Naive B cell (primary cell): Measurements from ENCODE around the gene INPP4A. TPM values are rescaled to one million over a fixed set of nuclear protein-coding genes. Genes with fewer than 3 reads are reported as not detected.

Source experiments
- ATAC-seq, 2 donors: fragments of 150-1000 bp; cut with Tn5 transposase; 2 replicates each; pipeline ENCODE4 v1.10.0; 2021; ENCODE audit warnings: low read depth in 2 of 2, mild to moderate bottlenecking in 2 of 2, moderate library complexity in 2 of 2
- DNase-seq: peaks from one replicate; pipeline ENCODE4 v3.0.0; 2022
- H3K27ac Mint-ChIP-seq, 6 donors: one replicate each; pipeline ENCODE4 v1.8.0; 2020 to 2022; ENCODE audit warnings: mild to moderate bottlenecking in 6 of 6, mixed read lengths in 6 of 6, moderate library complexity in 5 of 6, inconsistent platforms in 2 of 6
- H3K27me3 Mint-ChIP-seq, 3 donors: one replicate each; pipeline ENCODE4 v1.8.0; 2021 to 2022; ENCODE audit warnings: mixed read lengths in 3 of 3, mild to moderate bottlenecking in 1 of 3
- H3K36me3 Mint-ChIP-seq, 2 donors: one replicate each; pipeline ENCODE4 v1.8.0; 2020 to 2022; ENCODE audit warnings: mixed read lengths in 2 of 2, inconsistent platforms in 1 of 2, mild to moderate bottlenecking in 1 of 2
- H3K4me1 Mint-ChIP-seq, 3 donors: one replicate each; pipeline ENCODE4 v1.8.0; 2020 to 2022; ENCODE audit warnings: mixed read lengths in 3 of 3, inconsistent platforms in 1 of 3, mild to moderate bottlenecking in 1 of 3, moderate library complexity in 1 of 3
- H3K4me3 Mint-ChIP-seq, 8 donors: one replicate each; pipeline ENCODE4 v1.8.0; 2020 to 2022; ENCODE audit warnings: mild to moderate bottlenecking in 8 of 8, mixed read lengths in 8 of 8, moderate library complexity in 8 of 8, inconsistent platforms in 2 of 8
- H3K9me3 Mint-ChIP-seq, 7 donors: one replicate each; pipeline ENCODE4 v1.8.0; 2020 to 2022; ENCODE audit warnings: mixed read lengths in 7 of 7, mild to moderate bottlenecking in 5 of 7, inconsistent platforms in 2 of 7, moderate library complexity in 1 of 7
- polyA plus RNA-seq, 6 donors: library from polyadenylated mRNA; unstranded; fragments of 300-500 nt; fragmentation: Illumina TruSeq; gene quantifications; one replicate each; pipeline ENCODE4 v1.2.3, GENCODE V29; 2021; ENCODE audit warnings: low read depth in 6 of 6

Gene INPP4A
- polyA plus RNA-seq, 6 donors from 2014 or later, result 1.8 to 4.3 (median 2.9) TPM

GRCh38 chr2:98571121-98571701, 126.6 kb downstream of the INPP4A start:
- Mint-ChIP-seq H3K27ac (no peak overlapping the region), H3K36me3 (peaks cover 0 to 16% of the 10 kb centered on the region in 2 donors), H3K4me1 (peaks cover 0 to 4% (median 4%) of the 10 kb centered on the region in 3 donors), H3K27me3 (no peaks in the 10 kb centered on the region), H3K4me3 (no peak overlapping the region), H3K9me3 (no peaks in the 10 kb centered on the region)
- no peak for DNase-seq
- ATAC-seq, result no peak

GRCh38 chr2:98571796-98572195, 127.1 kb downstream of the INPP4A start:
- DNase-seq, result no peak
- H3K36me3 Mint-ChIP-seq, result peaks cover 0 to 10% of the 10 kb centered on the region in 2 donors
- no peak overlapping the region for H3K27ac Mint-ChIP-seq
- no peaks in the 10 kb centered on the region for H3K9me3 Mint-ChIP-seq
- ATAC-seq, result no peak
- peaks cover 0 to 4% (median 4%) of the 10 kb centered on the region in 3 donors for H3K4me1 Mint-ChIP-seq
- no peaks in the 10 kb centered on the region for H3K27me3 Mint-ChIP-seq
- no peak overlapping the region for H3K4me3 Mint-ChIP-seq

- Mint-ChIP-seq H3K9me3 (no peaks in the 10 kb centered on the region), H3K27me3 (no peaks in the 10 kb centered on the region), H3K27ac (no peak overlapping the region), H3K4me3 (no peak overlapping the region), H3K4me1 (peaks cover 0 to 4% (median 4%) of the 10 kb centered on the region in 3 donors), H3K36me3 (peaks cover 0 to 9% of the 10 kb centered on the region in 2 donors)
- no peak for DNase-seq
- ATAC-seq, result no peak
These were observed 127.6 kb downstream of the INPP4A start for GRCh38 chr2:98572211-98572610.

GRCh38 chr2:98572676-98573075, 128.0 kb downstream of the INPP4A start:
- Mint-ChIP-seq H3K4me1 (peaks cover 0 to 4% (median 4%) of the 10 kb centered on the region in 3 donors), H3K4me3 (no peak overlapping the region), H3K27me3 (no peaks in the 10 kb centered on the region), H3K36me3 (peaks cover 0 to 9% of the 10 kb centered on the region in 2 donors), H3K27ac (peak overlapping the region in 1 of 6 donors; percentile 11), H3K9me3 (no peaks in the 10 kb centered on the region)
- ATAC-seq, result no peak
- no peak for DNase-seq

GRCh38 chr2:98573426-98573825, 128.8 kb downstream of the INPP4A start:
- peaks cover 0 to 4% (median 4%) of the 10 kb centered on the region in 3 donors for H3K4me1 Mint-ChIP-seq
- no peak overlapping the region for H3K27ac Mint-ChIP-seq
- no peaks in the 10 kb centered on the region for H3K27me3 Mint-ChIP-seq
- H3K4me3 Mint-ChIP-seq, result no peak overlapping the region
- peaks cover 0 to 9% of the 10 kb centered on the region in 2 donors for H3K36me3 Mint-ChIP-seq
- DNase-seq (no peak), ATAC-seq (no peak)
- H3K9me3 Mint-ChIP-seq, result no peaks in the 10 kb centered on the region

GRCh38 chr2:98576666-98577312, 132.1 kb downstream of the INPP4A start:
- ATAC-seq (no peak), DNase-seq (no peak)
- H3K27ac Mint-ChIP-seq, result no peak overlapping the region
- no peaks in the 10 kb centered on the region for H3K27me3 Mint-ChIP-seq
- no peaks in the 10 kb centered on the region for H3K9me3 Mint-ChIP-seq
- peaks cover 6 to 12% (median 10%) of the 10 kb centered on the region in 3 donors for H3K4me1 Mint-ChIP-seq
- H3K4me3 Mint-ChIP-seq, result peak overlapping the region in 1 of 8 donors; percentile 25
- H3K36me3 Mint-ChIP-seq, result no peaks in the 10 kb centered on the region

GRCh38 chr2:98577313-98577712, 132.7 kb downstream of the INPP4A start:
- Mint-ChIP-seq H3K4me3 (peak overlapping the region in 1 of 8 donors; percentile 60), H3K9me3 (no peaks in the 10 kb centered on the region), H3K4me1 (peaks cover 6 to 12% (median 10%) of the 10 kb centered on the region in 3 donors), H3K27ac (no peak overlapping the region), H3K36me3 (no peaks in the 10 kb centered on the region), H3K27me3 (no peaks in the 10 kb centered on the region)
- no peak for DNase-seq
- ATAC-seq, result no peak

- ATAC-seq, result no peak
- Mint-ChIP-seq H3K4me3 (no peak overlapping the region), H3K36me3 (no peaks in the 10 kb centered on the region), H3K27me3 (no peaks in the 10 kb centered on the region), H3K4me1 (peaks cover 6 to 12% (median 10%) of the 10 kb centered on the region in 3 donors), H3K27ac (peak overlapping the region in 1 of 6 donors; percentile 50), H3K9me3 (no peaks in the 10 kb centered on the region)
- DNase-seq, result no peak
These were observed 133.6 kb downstream of the INPP4A start for GRCh38 chr2:98578231-98578630.

GRCh38 chr2:98579926-98580325, 135.3 kb downstream of the INPP4A start:
- Mint-ChIP-seq H3K9me3 (no peaks in the 10 kb centered on the region), H3K27me3 (no peaks in the 10 kb centered on the region), H3K36me3 (no peaks in the 10 kb centered on the region), H3K4me3 (no peak overlapping the region), H3K4me1 (peaks cover 6 to 12% (median 10%) of the 10 kb centered on the region in 3 donors), H3K27ac (peak overlapping the region in 1 of 6 donors; percentile 54)
- DNase-seq (no peak), ATAC-seq (no peak)

GRCh38 chr2:98580656-98581284, 136.1 kb downstream of the INPP4A start:
- DNase-seq (no peak), ATAC-seq (peak; percentile 23 to 43)
- Mint-ChIP-seq H3K36me3 (no peaks in the 10 kb centered on the region), H3K9me3 (no peaks in the 10 kb centered on the region), H3K4me1 (peaks cover 6 to 12% (median 10%) of the 10 kb centered on the region in 3 donors), H3K4me3 (peak overlapping the region in 6 of 8 donors; percentile 9 to 65 (median 25)), H3K27me3 (no peaks in the 10 kb centered on the region), H3K27ac (peak overlapping the region in 5 of 6 donors; percentile 5 to 82 (median 39))

- ATAC-seq (no peak), DNase-seq (no peak)
- H3K9me3 Mint-ChIP-seq, result no peaks in the 10 kb centered on the region
- no peaks in the 10 kb centered on the region for H3K27me3 Mint-ChIP-seq
- no peak overlapping the region for H3K27ac Mint-ChIP-seq
- H3K36me3 Mint-ChIP-seq, result no peaks in the 10 kb centered on the region
- H3K4me1 Mint-ChIP-seq, result peaks cover 6 to 12% (median 10%) of the 10 kb centered on the region in 3 donors
- no peak overlapping the region for H3K4me3 Mint-ChIP-seq
These were observed 137.9 kb downstream of the INPP4A start for GRCh38 chr2:98582523-98582922.

- no peak for DNase-seq
- no peak overlapping the region for H3K27ac Mint-ChIP-seq
- no peaks in the 10 kb centered on the region for H3K9me3 Mint-ChIP-seq
- no peaks in the 10 kb centered on the region for H3K27me3 Mint-ChIP-seq
- peaks cover 6 to 12% (median 10%) of the 10 kb centered on the region in 3 donors for H3K4me1 Mint-ChIP-seq
- ATAC-seq, result no peak
- no peak overlapping the region for H3K4me3 Mint-ChIP-seq
- H3K36me3 Mint-ChIP-seq, result no peaks in the 10 kb centered on the region
These were observed 138.6 kb downstream of the INPP4A start for GRCh38 chr2:98583276-98583675.

- no peak overlapping the region for H3K27ac Mint-ChIP-seq
- DNase-seq (no peak), ATAC-seq (no peak)
- H3K4me1 Mint-ChIP-seq, result peaks cover 6 to 12% (median 10%) of the 10 kb centered on the region in 3 donors
- no peaks in the 10 kb centered on the region for H3K36me3 Mint-ChIP-seq
- H3K4me3 Mint-ChIP-seq, result no peak overlapping the region
- no peaks in the 10 kb centered on the region for H3K27me3 Mint-ChIP-seq
- H3K9me3 Mint-ChIP-seq, result no peaks in the 10 kb centered on the region
These were observed 139.4 kb downstream of the INPP4A start for GRCh38 chr2:98583816-98584618.
